CD4-positive, alpha-beta T cell treated with Interleukin-6 at 100 ng/mL for 8 hours (primary cell): Measurements from ENCODE around the gene MLANA.

ENCODE experiments used
- DNase-seq: peaks from one replicate; pipeline ENCODE4 v3.0.0-alpha.2; 2020; ENCODE audit warnings: mixed read lengths, low spot score

MLANA gene

DNA sequence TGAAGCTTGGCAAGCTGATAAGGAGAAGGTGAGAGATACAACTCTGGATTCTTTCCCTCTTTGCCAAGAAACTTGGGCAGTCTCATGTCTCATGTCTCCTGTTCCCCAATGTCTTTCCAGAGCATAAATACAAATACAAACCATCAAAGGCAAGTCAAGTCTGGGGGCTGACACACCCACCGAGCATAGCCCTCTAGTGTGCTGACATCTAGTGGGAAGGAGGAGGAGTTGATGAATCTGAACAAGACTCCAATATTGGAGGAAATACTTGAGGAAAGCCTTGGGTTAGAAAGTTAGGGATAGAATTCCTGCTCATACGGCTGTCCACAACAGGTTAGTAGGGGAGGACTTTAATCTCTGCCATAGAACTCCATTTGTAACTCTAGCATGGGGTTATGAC is 8.6 kb downstream of the MLANA start:
- no peak for DNase-seq

DNA sequence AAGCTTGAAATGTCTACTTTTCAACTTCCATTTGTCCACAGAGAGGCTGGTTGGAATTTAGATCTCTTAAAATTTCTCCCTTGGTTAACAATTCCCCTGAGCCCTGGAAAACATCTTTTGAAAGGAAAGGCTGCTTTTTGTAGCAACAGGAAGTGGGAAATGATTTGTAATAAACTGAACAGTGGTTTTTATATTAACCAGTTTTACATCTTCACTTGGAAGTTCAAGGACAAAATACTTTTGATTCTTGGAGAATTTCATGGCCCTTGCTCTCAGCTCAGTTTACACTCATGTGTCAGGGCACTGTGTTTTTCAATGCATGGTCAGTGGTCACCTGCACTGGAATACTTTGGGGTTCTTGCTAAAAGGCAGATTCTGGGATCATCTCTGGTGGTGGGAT is 9.9 kb downstream of the MLANA start:
- DNase-seq: no peak

DNA sequence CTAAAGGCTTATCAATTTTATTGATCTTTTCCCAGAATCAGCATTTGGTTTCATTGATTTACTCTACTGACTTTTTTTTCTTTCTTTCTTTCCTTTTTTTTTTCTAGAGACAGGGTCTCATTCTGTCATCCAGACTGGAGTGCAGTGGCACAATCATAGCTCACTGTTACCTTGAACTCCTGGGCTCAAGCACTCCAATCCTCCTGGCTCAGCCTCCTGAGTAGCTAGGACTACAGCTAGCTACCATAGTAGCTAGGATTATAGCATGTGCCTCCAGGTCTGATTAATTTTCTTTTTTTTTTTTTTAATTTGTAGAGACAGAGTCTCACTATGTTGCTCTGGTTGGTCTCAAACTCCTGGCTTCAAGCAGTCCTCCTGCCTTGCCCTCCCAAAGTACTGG is 11.7 kb downstream of the MLANA start:
- no peak for DNase-seq

DNA sequence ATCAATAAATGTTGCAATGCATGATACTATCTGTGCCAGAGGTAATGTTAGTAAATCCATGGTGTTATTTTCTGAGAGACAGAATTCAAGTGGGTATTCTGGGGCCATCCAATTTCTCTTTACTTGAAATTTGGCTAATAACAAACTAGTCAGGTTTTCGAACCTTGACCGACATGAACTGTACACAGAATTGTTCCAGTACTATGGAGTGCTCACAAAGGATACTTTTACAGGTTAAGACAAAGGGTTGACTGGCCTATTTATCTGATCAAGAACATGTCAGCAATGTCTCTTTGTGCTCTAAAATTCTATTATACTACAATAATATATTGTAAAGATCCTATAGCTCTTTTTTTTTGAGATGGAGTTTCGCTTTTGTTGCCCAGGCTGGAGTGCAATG is 18.2 kb downstream of the MLANA start:
- DNase-seq: no peak

DNA sequence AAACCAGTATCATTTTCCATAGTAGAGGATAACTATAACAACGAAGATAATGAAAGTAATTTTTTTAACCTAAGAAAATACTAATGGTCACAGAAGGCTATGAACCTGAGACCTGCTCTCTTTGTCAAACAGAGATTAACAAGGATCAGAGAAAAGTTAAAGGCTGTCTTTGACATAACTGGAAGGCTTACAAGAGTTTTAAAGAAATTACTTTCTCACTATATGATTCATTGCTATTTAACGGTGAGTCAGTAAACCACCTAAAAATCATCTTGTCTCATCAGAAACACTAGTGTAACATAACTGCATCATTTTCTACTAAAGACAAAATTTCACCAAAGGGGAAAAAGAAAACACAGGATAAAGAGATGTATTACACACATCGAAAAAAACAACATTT is 19.3 kb downstream of the MLANA start:
- no peak for DNase-seq

DNA sequence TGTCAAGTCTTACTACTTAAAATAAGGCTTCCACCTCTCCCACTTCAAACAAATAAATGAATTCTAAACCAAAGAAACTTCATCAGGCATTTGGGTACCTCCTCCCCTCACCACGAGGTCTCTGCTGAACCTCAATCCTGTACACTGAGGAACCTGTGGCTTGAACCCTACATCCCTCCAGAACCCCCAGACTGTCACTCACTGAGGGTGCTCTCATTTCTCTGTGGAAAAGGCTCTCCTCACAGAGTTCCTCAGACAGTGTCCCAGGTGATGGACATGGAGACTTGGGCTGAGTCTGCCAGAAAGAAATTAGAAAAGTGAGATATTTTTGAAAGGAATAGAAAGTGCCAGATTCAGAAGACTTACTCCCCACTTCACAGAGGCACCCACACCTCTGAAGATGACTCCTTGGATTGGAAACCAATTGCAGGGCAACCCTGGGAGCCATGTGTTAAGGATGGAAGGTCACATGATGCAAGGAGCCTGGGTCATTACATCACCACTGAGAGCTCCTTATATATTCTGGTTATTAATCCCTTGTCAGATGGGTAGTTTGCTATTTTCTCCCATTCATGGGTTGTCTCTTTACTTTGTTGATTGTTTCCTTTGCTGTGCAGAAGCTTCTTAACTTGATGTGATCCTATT is 19.8 kb downstream of the MLANA start:
- DNase-seq: no peak

DNA sequence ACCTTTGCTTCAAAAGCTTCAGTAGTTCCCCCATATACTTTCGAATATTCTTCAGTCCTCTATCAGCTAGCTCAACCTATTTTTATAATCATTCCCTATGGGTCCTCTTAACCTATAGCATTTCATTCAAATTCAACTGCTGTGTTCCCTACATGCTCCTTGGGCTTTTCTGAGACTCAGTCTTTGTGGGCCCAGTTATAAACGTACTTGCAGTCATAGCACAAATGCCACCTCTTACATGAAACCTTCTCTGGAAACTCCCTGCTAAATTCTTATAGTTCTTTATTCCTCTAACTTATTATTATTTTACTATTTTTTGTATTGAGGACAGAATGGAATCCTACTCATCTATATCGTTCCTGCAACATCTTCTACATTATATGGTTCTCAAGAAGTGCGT is 24.7 kb downstream of the MLANA start:
- DNase-seq: no peak

DNA sequence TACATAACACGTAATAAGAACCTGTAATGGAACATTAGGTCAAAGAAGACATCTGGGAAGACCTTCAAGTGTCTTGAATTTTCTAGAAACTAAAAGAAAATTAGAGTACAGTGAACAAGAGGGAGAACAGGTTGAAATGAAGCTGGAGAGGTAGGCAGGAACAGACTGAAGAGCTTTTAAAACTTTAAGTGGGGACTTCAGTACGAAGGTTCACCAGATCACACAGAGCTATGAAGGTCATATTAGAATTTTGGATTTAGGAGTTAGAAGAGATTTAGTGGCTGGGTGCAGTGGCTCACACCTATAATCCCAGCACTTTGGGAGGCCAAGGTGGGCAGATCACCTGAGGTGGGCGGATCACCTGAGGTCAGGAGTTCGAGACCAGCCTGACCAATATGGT is 26.6 kb downstream of the MLANA start:
- no peak for DNase-seq

DNA sequence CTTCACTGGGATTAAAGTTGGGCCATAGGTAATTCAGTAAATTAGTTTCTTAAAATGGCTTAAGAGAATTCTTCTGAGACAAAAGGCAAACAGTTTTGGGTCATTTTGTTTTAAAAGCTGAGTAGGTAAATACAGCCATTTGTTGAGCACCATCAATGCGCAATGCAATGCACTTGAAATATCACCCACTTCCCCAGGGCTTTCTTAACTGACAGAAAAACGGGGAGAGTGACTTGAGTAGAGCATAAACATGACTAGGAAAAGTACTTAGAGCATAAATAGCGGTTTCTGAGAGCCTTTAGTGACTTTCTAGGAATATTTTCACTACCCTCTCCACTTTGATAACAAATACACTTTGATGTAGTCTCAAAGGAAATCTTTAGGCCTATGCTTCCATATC is 27.2 kb downstream of the MLANA start:
- no peak for DNase-seq

DNA sequence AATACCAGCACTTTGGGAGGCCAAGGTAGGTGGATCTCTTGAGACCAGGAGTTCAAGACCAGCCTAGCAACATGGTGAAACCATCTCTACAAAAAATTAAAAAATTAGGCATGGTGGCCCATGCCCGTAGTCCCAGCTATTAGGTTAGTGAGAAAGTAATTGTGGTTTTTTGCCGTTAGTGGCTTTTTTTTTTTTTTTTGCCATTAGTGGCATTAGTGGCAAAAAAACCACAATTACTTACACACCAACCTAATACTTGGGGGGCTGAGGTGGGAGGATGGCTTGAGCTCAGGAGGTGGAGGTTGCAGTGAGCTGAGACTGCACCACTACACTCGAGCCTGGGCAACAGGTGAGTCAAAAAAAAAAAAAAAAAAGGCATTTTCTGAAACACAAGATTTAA is 27.8 kb downstream of the MLANA start:
- no peak for DNase-seq

DNA sequence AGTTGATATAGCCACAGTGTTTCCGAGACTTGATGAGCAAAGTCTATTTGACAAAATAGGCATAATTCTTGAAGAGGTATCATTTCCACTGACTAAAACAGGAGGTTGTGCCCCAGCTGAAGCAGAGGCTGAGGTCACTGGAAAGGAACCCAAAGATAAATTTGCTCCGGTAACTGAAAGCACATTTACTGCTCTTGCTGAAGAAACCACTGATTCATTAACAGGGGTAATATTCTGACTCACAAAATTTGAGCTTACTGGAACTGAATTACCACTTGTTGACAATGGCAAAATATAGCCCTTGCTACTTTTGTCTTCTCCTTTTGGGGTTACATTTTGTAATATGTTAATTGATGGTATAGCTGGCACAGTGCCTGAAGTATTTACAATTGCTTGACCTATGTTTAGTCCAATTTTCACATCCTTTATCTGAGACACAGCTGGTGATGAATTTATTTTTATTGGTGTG is 30.2 kb downstream of the MLANA start:
- no peak for DNase-seq

DNA sequence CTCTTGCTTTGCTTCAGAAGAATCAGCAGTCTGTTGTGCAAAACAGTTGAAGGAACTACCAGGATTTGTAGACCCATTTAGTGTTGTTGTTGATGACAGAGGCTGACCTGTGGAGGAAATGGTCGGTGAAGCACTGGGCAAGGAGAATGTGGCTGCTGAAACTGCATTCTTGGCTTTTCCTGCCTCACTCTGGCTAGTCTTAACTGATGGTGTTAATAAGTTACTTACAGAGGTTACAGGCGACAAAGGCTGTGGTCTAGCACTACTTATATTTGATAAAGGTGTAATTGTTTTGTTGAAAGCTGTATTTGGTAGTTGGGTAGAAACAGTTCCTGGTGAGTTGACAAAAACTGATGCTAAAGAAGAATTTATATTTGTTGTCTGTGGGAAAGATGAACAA is 31.5 kb downstream of the MLANA start:
- no peak for DNase-seq

DNA sequence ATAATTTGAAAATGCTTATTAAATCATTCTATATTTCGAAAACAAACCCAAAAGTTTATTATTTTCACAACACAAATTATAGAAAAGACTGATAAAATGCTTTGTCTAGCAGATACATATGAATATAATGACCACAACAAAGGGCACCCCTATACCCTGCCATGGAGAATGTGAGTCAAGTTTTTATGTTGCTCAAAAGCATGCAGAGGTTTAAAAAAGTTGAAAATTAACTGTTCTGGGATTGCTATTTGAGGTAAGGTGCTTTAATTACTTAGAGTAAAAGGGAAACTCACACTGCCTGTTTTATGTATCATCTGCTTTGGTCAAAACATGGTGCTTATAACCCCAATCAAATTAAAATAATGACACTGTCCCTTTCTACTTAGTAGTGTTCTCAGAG is 41.0 kb downstream of the MLANA start:
- DNase-seq: no peak

DNA sequence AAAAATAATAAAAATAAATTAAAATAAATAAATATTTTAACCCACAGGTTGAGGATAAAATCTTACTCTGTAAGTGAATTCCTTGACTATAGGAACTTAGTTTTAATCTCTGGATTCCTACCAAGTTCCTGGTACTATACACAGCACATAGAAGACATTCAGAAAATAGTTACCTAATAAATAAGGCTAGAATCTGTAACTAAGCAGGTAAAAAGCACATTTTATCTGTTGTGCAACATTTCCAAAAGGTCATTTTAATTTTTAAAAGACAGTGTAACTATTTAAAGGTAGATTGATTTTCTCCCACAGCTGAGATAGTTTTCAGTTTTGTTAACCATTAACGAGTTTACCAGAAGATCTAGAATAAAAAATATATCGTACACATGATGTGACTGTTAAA is 47.8 kb downstream of the MLANA start:
- no peak for DNase-seq

DNA sequence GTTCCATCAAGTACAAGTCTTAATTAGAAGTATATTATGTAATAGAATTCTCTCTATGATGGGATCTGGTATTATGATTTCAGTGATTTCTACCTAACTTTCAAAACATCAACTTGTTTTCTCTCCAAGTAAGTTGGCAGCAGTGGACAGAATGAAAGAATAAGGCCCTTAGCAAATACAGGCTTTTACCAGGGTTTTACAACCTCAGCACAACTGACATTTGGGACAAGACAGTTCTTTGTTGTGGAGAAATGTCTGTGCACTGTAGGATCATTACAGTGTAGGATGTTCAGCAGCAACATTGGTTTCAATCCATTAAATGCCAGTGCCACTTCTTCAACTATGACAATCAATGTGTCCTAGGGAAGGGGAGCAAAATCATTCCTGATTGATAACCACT is 48.8 kb downstream of the MLANA start:
- DNase-seq: no peak

DNA sequence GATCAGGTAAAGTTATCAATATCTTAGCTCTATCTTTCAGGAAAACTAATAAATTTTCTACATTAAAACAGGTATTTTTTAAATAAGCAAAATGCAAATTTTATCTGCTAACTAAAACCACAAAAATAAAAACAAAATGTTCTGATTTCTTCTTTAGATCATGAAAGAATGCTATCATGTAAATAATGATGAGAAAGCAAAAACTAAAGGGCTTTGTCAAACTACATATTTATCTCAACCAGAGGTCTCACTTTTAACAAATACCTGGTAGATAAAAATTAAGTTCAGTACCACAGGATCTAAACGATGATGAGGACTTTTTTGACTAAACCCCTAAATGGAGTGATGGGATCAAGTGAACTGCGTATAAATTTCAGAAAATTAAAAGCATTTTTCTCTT is 50.5 kb downstream of the MLANA start:
- DNase-seq: no peak

DNA sequence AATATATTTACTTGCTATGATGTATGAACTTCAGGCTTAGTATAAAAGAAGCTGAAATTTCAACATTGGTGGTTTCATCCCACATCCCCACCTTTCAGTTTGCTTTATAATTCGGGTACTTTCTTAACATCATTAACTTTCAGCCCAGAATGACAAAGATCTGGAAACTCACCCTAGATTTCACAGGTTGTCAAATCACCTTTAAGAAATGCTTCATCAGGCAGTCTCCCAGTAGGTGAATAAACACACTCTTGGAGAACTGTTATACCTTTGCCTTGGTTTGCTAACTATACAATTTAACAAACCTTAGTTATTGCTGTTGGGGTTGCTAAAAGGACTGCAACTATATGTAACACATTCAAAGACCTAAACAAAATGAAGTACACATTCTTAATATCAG is 54.4 kb downstream of the MLANA start:
- no peak for DNase-seq

DNA sequence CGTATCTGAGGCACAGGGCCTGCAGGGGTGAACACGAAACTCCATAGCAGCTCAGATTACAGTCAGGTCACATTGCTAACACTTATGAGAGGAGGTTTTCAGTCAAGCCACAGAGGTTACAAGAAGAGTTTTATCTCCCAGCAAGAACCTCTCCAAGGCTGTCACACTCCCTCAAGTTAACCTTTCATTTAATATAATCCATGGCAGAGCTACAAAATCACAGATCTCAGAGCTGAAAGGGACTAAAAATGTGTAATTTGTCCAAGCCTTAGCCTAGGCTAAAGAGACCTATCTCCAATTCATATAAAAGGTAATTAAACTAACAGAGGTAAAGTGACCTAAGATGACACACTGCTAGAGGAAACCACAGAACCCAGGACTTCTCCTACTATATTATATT is 57.2 kb downstream of the MLANA start:
- DNase-seq: no peak

DNA sequence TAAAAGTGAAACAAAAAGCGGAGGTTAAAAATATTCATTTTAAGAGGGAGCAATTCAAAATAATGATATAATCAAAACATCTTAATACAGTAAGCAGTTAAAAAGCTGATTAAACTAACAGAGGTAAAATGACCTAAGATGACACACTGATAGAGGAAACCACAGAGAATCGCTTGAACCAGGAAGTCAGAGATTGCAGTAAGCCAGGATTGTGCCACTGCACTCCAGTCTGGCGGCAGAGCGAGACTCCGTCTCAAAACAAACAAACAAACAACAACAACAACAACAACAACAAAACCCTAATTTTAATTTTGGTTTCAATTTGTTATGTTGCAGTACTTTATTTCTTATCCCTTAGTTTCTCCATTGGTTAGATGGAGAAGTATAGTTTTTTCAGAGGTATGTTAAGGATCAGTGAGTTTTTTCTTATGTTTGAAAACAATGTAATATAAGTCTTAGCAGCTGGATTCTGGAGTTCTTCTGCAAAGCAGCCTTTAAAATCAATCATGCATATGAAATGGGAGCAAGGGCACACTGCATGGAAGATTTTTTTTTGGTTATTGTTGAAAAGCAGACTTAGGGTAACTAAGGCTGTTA is 58.5 kb downstream of the MLANA start:
- peak; percentile 40 for DNase-seq

DNA sequence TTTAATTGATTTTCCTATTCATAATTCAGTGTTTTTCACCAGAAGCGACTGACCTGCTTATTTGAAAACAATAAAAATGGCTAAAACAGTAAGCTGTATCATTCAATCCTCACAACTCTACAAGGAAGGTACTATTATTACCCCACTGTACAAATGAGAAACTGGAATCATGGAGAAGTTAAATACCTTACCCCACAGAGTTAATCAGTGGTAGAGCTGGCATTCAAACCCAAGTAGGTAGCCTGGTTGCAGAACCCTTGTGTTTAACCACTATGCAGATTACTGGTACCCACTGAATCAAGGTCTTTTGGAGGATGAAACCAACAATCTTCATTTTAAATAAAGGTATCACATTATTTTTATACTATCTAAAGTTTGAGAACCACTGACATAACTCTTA is 59.6 kb downstream of the MLANA start:
- no peak for DNase-seq

DNA sequence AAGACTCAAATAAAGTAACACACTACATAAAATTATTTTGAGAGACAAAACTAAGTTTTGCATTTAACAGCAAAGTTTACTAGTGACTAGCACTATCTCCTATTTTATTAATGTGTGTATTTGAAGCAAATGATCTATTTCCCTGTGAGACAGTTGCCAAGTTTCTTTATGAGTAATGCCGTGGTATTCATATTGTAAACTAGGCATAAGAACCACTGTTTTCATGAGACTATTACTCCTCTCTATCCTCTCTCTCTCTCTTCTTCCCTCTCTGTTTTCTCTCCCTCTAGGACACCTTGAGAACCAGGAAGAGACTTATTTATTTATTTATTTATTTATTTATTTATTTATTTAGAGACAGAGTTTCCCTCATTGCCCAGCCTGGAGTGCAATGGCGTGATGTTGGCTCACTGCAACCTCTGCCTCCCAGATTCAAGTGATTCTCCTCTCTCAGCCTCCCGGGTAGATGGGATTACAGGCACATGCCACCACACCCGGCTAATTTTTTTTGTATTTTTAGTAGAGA is 61.1 kb downstream of the MLANA start:
- DNase-seq: no peak

DNA sequence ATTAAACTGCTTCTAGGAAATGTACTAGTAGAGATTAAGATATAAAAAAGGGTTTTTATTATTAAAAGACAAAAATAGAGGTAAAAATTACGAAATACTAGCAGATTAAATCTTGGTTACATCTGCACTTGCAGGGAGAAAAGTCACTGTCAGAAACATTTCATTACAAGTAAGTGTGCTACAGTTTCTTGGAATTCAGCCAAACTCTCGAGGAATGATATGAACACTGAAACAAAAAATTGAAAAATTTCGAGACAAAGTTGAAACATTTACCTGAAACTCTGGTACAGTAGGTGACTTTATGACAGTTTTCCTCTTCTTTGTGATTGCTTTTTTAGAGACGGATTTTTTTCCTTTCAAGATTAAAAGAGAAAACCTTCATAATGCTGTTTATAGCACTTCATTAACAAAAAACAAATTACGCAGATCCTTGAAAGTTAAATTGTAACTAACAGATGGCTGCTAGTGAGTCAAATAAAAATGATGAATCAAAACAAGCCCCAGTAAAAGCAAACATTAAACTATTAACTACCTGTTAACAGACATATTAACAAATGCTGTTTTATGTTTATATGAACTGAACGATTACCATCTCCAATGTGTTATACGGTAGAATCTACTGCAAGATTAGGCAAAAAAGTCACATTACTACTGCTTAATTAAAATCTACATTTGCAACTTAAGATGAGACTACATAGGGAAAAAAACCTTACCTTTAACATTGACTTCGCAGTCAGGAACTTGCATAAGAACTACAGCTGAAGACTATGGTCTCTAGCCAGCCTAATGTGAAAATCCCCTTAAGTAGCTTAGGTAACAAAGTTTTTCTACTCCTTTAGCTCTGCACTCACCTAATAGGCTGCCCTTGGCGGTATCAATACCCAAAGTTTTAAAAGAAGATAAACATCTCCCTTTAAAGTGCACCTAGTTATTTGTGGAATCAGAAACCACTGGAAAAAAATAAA is 63.3 kb downstream of the MLANA start:
- no peak for DNase-seq

DNA sequence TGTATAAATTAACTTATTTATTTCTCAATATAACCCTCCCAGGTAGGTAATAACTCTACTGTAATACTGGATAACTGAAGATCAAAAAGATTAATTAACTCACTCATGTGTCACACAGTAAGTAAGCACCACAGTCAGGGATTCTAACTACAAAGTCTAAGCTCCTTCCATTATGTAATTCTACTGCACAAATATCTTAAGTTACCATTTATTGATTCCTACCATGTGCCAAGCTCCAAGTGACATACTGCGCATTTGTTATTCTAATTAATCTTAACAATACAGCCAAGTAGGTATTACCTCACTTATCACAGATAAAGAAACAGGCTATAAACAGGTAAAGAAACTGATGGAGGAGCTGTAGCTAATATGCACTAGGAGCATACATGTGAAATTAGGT is 66.5 kb downstream of the MLANA start:
- DNase-seq: no peak
